ENCODE results near the gene L3MBTL3. TPM values are rescaled to one million over a fixed set of nuclear protein-coding genes. Genes with fewer than 3 reads are reported as not detected.

The L3MBTL3 gene
- total RNA-seq, 2 donors from 2014 or later: 11.8 to 13.3 TPM

DNA sequence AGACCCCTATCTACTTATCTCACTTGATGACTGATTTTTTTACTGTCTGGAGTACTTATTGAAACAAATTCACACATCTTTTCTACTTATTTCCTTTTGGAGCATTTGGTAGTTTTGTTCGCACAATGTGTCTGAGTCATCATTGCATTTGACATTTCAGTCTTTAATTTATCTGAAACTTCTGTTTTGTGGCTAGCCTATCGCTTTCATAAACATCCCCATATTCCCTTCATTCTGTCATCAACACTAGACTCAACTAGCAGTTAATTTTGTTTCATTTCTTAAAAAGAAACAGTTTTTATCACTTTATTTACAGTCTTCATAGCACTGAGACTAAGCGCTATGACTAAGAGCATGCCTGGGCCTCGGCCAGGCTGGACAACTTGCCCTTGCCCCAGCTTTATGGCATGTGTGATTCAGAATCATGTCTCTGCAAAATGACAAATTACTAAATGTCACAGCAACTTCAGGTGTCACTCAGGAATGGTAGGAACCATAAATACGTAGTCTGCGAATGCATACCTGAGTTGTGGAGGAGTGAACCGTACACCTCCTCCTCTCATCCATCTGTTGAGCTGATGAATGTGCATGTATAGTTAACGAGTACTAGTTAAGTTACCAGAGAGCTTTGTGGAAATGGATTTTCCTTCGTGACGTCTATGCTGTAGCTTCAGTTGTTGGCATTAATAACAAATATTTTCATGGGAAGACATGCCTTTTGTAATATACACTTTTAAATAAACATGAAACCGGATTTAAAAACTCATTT is 16.2 kb downstream of the L3MBTL3 start:
- DNase-seq (ENCODE audit: low spot score) (no peak), ATAC-seq (ENCODE audit: insufficient number of reproducible peaks, low FRiP score, low read depth) (no peak)
- TF ChIP-seq, protein P1, sequence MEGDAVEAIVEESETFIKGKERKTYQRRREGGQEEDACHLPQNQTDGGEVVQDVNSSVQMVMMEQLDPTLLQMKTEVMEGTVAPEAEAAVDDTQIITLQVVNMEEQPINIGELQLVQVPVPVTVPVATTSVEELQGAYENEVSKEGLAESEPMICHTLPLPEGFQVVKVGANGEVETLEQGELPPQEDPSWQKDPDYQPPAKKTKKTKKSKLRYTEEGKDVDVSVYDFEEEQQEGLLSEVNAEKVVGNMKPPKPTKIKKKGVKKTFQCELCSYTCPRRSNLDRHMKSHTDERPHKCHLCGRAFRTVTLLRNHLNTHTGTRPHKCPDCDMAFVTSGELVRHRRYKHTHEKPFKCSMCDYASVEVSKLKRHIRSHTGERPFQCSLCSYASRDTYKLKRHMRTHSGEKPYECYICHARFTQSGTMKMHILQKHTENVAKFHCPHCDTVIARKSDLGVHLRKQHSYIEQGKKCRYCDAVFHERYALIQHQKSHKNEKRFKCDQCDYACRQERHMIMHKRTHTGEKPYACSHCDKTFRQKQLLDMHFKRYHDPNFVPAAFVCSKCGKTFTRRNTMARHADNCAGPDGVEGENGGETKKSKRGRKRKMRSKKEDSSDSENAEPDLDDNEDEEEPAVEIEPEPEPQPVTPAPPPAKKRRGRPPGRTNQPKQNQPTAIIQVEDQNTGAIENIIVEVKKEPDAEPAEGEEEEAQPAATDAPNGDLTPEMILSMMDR (IDR thresholded peaks at IDR 0.05): no peak
- no peaks in the 10 kb centered on the region for H3K9me3 ChIP-seq
- no peaks in the 10 kb centered on the region for H3K27me3 ChIP-seq (replicated peaks; ENCODE audit: insufficient read depth)
- no peaks in the 10 kb centered on the region for H3K4me1 ChIP-seq (ENCODE audit: control insufficient read depth in 1 of 2, low read depth in 2 of 2)
- H3K36me3 ChIP-seq: no peaks in the 10 kb centered on the region
- H3K4me3 ChIP-seq: no peak overlapping the region
- H3K27ac ChIP-seq: no peak overlapping the region

DNA sequence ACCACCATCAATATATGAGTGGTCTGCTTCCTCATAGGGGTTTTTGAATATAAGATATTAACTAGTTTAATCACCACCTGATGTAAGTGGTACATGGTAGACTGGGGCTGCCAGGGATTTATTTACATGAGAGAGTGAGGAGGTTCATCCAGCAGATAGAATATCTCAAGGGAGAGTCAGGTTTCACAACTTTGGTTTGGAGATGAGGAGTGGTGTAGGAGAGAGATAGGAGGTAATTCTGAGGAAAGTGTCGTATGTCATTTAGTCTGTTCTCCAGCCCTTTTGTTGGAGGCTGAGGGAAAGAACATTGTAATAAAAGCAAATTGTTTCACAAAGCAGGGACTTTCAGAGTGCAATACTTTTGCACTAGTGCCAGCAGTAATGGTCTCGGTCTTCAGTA is 16.8 kb downstream of the L3MBTL3 start:
- DNase-seq (ENCODE audit: low spot score) (no peak), ATAC-seq (ENCODE audit: insufficient number of reproducible peaks, low FRiP score, low read depth) (no peak)
- H3K27me3 ChIP-seq (replicated peaks; ENCODE audit: insufficient read depth): no peaks in the 10 kb centered on the region
- TF ChIP-seq, protein P1 (IDR thresholded peaks at IDR 0.05): no peak
- no peaks in the 10 kb centered on the region for H3K9me3 ChIP-seq
- H3K36me3 ChIP-seq: no peaks in the 10 kb centered on the region
- no peak overlapping the region for H3K4me3 ChIP-seq
- H3K4me1 ChIP-seq (ENCODE audit: control insufficient read depth in 1 of 2, low read depth in 2 of 2): no peaks in the 10 kb centered on the region
- no peak overlapping the region for H3K27ac ChIP-seq

DNA sequence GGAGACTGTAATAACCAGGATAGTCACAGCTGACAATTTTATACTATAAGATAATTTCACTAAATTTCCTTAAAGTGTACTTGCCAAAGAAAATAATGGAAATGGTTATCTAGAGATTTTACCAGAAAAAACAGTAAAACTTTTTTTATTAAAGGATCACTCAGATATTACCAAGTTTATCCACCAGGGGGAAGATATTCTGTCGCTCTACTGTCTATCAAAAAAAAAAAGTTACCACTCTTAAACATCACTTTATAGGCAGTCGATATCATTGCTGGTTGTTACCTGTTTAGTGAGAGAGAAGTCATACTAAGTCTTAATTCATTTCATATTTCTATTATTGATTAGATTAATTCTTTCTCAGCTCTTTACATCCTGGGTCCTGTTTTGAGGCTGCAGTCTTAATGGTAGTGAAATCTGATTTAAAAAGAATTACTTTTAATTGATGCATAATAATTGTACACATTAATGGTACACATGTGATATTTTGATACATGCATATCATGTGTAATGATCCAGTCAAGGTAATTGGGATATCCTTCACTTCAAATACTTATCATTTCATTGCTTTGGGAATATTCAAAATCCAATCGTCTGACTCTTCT is 18.9 kb downstream of the L3MBTL3 start:
- Histone ChIP-seq H3K4me3 (no peak overlapping the region), H3K27me3 (replicated peaks; ENCODE audit: insufficient read depth) (no peaks in the 10 kb centered on the region), H3K4me1 (ENCODE audit: control insufficient read depth in 1 of 2, low read depth in 2 of 2) (no peaks in the 10 kb centered on the region), H3K36me3 (no peaks in the 10 kb centered on the region), H3K27ac (no peak overlapping the region), H3K9me3 (no peaks in the 10 kb centered on the region)
- no peak for DNase-seq (ENCODE audit: low spot score)
- TF ChIP-seq, protein P1 (IDR thresholded peaks at IDR 0.05): peak; percentile 30
- no peak for ATAC-seq (ENCODE audit: insufficient number of reproducible peaks, low FRiP score, low read depth)

DNA sequence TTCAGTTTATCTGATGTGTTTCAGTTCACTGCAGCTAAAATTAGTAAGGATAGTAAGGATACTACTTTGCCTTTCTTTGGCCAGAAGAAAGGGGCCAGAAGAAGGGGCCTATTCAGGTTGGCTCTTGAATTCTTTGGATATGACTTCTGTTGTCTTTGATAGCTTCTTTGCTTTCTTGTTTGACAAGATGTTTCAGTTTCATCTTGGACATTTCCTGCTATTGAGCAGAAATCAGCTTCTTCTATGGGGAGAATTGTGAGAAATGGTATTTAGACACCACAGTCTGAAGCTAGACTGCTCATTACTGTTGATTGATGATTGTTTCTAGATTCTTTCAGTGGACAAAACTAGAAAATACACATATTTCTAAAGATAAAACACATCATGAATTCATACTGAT is 23.2 kb downstream of the L3MBTL3 start:
- DNase-seq (ENCODE audit: low spot score): no peak
- Histone ChIP-seq H3K27ac (no peak overlapping the region), H3K4me3 (no peak overlapping the region), H3K27me3 (replicated peaks; ENCODE audit: insufficient read depth) (no peaks in the 10 kb centered on the region), H3K9me3 (no peaks in the 10 kb centered on the region), H3K4me1 (ENCODE audit: control insufficient read depth in 1 of 2, low read depth in 2 of 2) (no peaks in the 10 kb centered on the region), H3K36me3 (no peaks in the 10 kb centered on the region)
- ATAC-seq (ENCODE audit: insufficient number of reproducible peaks, low FRiP score, low read depth): no peak
- TF ChIP-seq, protein P1 (IDR thresholded peaks at IDR 0.05): no peak

DNA sequence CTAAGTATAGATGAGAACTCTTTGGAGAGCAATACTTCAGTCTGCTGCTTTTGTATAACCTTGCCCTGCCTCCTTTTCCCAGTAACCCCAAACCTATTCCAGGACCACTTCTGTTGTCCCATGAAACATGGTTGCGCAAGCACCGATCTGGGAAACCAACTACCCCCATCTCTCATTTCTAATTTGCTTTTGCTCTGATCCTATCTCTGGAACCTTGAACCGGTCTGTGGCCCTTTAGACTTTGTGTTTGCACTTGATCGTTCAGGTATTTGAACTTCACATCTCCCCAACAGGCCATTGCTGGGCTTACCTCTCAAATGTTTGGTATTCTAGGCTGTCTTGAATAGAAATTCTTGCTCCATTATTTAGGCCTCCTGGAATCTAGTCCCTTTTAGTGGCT is 25.0 kb downstream of the L3MBTL3 start:
- DNase-seq (ENCODE audit: low spot score): no peak
- Histone ChIP-seq H3K27me3 (replicated peaks; ENCODE audit: insufficient read depth) (no peaks in the 10 kb centered on the region), H3K4me1 (ENCODE audit: control insufficient read depth in 1 of 2, low read depth in 2 of 2) (no peaks in the 10 kb centered on the region), H3K4me3 (no peak overlapping the region), H3K36me3 (no peaks in the 10 kb centered on the region), H3K9me3 (no peaks in the 10 kb centered on the region), H3K27ac (no peak overlapping the region)
- ATAC-seq (ENCODE audit: insufficient number of reproducible peaks, low FRiP score, low read depth): no peak
- TF ChIP-seq, protein P1 (IDR thresholded peaks at IDR 0.05): no peak
